ENCODE measurements around the gene LRP3.
"Not testable (repeated sequence)": the region's sequence is repeated elsewhere in the genome, so short reads cannot be mapped to it uniquely, and the experiment has no call there.

DNA sequence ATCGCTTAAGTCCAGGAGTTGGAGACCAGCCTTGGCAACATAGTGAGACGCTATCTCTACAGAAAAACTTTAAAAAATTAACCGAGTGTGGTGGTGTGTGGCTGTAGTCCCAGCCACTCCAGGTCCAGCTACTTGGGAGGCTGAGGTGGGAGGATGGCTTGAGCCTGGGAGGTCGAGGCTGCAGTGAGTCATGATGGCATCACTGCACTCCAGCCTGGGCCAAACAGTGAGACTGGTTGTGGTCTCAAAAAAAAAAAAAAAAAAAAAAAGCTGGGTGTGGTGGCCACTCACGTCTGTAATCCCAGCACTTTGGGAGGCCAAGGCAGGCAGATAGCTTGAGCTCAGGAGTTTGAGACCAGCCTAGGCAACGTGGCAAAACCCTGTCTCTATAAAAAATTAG is 28.1 kb upstream of the LRP3 start:
- not testable (repeated sequence) for TF ChIP-seq POLR2AphosphoS5 (IDR thresholded peaks at IDR 0.05); EP300 (conservative IDR thresholded peaks at IDR 0.05; ENCODE audit: poor library complexity, severe bottlenecking); RAD21 (conservative IDR thresholded peaks at IDR 0.05)
- TF ChIP-seq, protein P1, sequence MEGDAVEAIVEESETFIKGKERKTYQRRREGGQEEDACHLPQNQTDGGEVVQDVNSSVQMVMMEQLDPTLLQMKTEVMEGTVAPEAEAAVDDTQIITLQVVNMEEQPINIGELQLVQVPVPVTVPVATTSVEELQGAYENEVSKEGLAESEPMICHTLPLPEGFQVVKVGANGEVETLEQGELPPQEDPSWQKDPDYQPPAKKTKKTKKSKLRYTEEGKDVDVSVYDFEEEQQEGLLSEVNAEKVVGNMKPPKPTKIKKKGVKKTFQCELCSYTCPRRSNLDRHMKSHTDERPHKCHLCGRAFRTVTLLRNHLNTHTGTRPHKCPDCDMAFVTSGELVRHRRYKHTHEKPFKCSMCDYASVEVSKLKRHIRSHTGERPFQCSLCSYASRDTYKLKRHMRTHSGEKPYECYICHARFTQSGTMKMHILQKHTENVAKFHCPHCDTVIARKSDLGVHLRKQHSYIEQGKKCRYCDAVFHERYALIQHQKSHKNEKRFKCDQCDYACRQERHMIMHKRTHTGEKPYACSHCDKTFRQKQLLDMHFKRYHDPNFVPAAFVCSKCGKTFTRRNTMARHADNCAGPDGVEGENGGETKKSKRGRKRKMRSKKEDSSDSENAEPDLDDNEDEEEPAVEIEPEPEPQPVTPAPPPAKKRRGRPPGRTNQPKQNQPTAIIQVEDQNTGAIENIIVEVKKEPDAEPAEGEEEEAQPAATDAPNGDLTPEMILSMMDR (IDR thresholded peaks at IDR 0.05; ENCODE audit: poor library complexity, severe bottlenecking), result not testable (repeated sequence)
- TF ChIP-seq, protein P2, sequence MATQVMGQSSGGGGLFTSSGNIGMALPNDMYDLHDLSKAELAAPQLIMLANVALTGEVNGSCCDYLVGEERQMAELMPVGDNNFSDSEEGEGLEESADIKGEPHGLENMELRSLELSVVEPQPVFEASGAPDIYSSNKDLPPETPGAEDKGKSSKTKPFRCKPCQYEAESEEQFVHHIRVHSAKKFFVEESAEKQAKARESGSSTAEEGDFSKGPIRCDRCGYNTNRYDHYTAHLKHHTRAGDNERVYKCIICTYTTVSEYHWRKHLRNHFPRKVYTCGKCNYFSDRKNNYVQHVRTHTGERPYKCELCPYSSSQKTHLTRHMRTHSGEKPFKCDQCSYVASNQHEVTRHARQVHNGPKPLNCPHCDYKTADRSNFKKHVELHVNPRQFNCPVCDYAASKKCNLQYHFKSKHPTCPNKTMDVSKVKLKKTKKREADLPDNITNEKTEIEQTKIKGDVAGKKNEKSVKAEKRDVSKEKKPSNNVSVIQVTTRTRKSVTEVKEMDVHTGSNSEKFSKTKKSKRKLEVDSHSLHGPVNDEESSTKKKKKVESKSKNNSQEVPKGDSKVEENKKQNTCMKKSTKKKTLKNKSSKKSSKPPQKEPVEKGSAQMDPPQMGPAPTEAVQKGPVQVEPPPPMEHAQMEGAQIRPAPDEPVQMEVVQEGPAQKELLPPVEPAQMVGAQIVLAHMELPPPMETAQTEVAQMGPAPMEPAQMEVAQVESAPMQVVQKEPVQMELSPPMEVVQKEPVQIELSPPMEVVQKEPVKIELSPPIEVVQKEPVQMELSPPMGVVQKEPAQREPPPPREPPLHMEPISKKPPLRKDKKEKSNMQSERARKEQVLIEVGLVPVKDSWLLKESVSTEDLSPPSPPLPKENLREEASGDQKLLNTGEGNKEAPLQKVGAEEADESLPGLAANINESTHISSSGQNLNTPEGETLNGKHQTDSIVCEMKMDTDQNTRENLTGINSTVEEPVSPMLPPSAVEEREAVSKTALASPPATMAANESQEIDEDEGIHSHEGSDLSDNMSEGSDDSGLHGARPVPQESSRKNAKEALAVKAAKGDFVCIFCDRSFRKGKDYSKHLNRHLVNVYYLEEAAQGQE (IDR thresholded peaks at IDR 0.05; ENCODE audit: borderline replicate concordance), result not testable (repeated sequence)

Data from neural cell (in vitro differentiated cells).